ENCODE results near the gene CDK19.
"Not testable (repeated sequence)": the region's sequence is repeated elsewhere in the genome, so short reads cannot be mapped to it uniquely, and the experiment has no call there.

The CDK19 gene

DNA sequence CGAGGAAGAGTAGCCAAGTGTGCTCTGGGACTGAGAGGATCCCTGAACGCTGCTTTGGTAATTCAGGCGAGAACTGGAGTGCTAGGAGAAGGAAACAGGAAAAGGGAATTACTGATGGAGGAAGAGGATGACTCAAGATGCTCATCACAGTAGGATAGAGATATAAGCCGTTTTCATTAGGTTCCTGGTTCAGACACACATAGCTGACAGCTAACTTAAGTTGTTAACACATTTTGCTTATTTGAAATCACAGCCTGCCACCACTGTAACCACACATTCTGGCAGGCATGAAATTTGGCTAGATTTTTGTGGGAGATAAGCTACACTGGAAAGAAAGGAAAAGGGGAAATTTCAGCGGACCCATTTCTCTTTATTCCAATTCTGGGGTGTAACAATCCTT lies 200.7 kb downstream of the CDK19 start:
- TF ChIP-seq, protein P1, sequence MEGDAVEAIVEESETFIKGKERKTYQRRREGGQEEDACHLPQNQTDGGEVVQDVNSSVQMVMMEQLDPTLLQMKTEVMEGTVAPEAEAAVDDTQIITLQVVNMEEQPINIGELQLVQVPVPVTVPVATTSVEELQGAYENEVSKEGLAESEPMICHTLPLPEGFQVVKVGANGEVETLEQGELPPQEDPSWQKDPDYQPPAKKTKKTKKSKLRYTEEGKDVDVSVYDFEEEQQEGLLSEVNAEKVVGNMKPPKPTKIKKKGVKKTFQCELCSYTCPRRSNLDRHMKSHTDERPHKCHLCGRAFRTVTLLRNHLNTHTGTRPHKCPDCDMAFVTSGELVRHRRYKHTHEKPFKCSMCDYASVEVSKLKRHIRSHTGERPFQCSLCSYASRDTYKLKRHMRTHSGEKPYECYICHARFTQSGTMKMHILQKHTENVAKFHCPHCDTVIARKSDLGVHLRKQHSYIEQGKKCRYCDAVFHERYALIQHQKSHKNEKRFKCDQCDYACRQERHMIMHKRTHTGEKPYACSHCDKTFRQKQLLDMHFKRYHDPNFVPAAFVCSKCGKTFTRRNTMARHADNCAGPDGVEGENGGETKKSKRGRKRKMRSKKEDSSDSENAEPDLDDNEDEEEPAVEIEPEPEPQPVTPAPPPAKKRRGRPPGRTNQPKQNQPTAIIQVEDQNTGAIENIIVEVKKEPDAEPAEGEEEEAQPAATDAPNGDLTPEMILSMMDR (IDR thresholded peaks at IDR 0.05; ENCODE audit: insufficient read depth, low read depth, low read length, missing control alignments): no peak
- no peak overlapping the region for H3K4me3 ChIP-seq (ENCODE audit: low read depth, low read length)
- no peak for DNase-seq (ENCODE audit: low read depth)

DNA sequence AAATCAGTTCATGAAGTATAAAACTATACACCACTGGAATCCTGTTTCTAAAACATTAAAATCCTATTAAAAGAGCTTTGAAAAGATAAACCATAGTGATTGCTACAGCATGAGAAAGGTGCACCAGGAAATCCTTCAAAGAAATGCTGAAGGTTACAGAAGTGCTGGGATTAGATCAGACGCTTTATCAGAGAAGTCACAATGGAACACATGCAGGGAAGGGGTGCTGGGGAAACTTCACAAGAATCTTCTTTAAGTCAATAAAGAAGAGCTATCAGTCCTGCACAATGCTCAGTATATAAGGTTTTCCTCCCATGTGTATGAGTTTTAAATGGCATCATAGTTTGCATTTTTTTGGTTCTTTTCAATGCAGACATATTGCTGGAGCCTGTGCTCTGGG lies 201.2 kb downstream of the CDK19 start:
- TF ChIP-seq, protein P1 (IDR thresholded peaks at IDR 0.05; ENCODE audit: insufficient read depth, low read depth, low read length, missing control alignments): no peak
- no peak for DNase-seq (ENCODE audit: low read depth)
- no peak overlapping the region for H3K4me3 ChIP-seq (ENCODE audit: low read depth, low read length)

DNA sequence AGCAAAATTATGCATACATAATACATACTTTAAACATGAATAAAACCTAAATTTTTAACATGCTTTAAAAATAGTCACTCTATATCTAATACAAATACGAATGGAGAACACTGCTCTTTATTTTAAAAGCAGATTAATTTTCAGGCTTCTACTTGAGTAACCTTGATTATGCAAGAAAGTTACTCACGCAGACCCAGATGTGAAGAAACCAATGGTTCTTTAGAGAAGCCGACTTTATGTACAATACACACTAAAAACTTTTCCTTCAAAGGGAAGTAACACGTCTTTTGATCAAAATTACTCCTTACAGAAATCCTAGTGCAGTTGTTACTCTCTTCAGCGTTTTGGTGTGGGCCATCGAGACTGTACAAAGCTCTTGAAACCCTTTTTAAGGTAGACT lies 201.9 kb downstream of the CDK19 start:
- H3K4me3 ChIP-seq (ENCODE audit: low read depth, low read length): no peak overlapping the region
- no peak for DNase-seq (ENCODE audit: low read depth)
- TF ChIP-seq, protein P1 (IDR thresholded peaks at IDR 0.05; ENCODE audit: insufficient read depth, low read depth, low read length, missing control alignments): no peak

DNA sequence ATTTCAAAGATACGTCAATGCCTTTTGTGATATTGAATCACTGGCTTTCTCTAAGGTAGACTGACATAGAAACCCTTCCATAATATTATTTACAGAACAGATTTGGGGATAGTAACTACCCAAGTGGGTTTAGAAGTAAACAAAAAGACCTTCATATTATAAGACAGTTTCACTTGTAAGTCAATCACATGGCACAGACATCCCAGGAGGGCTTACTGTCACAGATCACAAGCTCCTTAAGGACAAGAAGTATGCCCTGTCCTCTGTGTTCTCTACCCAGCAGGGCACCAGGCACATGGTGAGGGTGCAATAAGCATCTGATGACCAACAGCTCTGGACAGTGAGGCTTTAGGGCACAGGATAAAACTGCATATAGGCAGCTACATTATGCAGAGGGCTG lies 203.0 kb downstream of the CDK19 start:
- no peak for DNase-seq (ENCODE audit: low read depth)
- TF ChIP-seq, protein P1 (IDR thresholded peaks at IDR 0.05; ENCODE audit: insufficient read depth, low read depth, low read length, missing control alignments): no peak
- H3K4me3 ChIP-seq (ENCODE audit: low read depth, low read length): no peak overlapping the region

DNA sequence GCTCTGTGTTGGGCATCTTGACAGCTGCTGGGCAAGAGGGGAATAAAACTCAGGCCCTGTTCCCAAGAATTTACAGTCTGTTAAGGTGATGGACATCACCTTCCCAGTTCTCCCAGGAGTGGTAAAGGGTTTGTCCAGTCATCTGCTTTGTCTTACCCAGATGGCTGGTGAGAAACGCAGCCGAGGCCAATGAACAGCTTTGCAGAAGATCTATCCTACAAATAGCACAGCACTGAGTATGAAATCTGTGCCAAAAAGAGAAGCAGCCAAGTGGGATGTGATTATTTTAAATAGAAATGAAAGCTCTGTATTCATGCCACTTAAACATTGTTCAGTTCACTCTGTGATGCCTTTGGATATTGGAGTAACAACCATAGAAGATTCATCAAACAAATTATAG lies 206.2 kb downstream of the CDK19 start:
- H3K4me3 ChIP-seq (ENCODE audit: low read depth, low read length): no peak overlapping the region
- DNase-seq (ENCODE audit: low read depth): no peak
- TF ChIP-seq, protein P1 (IDR thresholded peaks at IDR 0.05; ENCODE audit: insufficient read depth, low read depth, low read length, missing control alignments): no peak

DNA sequence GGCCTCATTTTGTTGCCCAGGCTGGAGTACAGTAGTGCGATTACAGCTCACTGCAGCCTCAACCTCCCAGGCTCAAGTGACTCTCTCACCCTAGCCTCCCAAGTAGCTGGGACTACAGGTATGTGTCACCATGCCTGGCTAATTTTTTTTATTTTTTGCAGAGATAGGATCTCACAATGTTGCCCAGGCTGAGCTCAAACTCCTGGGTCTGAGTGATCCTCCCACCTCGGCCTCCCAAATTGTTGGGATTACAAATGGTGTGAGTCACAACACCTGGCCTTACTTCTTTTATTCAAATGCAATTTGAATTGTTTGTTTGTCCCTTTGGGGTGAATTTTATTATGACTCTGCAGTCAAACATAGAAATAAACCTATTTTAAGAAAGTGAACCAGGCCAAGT lies 207.1 kb downstream of the CDK19 start:
- no peak for DNase-seq (ENCODE audit: low read depth)
- TF ChIP-seq, protein P1 (IDR thresholded peaks at IDR 0.05; ENCODE audit: insufficient read depth, low read depth, low read length, missing control alignments): no peak
- no peak overlapping the region for H3K4me3 ChIP-seq (ENCODE audit: low read depth, low read length)

DNA sequence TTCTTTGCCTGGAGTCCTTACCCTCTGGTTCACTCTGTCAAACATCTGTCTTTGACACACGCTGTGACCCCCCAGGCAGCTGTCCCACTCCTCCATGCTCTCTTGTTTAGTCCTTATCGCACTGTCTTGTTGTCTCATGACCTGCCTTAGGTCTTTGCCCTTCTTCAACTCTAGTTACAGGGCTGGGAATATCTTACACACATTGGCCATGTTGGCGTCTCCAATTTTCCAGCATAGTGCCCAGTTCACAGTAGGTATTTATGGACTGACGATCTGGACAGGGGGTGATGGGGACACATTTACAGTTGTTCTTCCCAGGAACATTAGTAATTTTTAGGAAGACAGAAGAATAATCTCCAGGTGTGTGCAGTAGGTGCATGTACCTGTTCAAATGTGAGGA lies 209.1 kb downstream of the CDK19 start:
- no peak for DNase-seq (ENCODE audit: low read depth)
- no peak overlapping the region for H3K4me3 ChIP-seq (ENCODE audit: low read depth, low read length)
- TF ChIP-seq, protein P1 (IDR thresholded peaks at IDR 0.05; ENCODE audit: insufficient read depth, low read depth, low read length, missing control alignments): no peak

DNA sequence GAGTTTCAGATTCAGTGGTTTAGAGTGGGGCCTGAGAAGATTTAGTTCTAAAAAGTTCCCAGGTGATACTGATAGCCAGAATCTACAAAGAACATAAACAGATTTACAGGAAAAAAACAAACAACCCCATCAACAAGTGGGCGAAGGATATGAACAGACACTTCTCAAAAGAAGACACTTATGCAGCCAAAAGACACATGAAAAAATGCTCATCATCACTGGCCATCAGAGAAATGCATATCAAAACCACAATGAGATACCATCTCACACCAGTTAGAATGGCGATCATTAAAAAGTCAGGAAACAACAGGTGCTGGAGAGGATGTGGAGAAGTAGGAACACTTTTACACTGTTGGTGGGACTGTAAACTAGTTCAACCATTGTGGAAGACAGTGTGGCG lies 214.6 kb downstream of the CDK19 start:
- DNase-seq (ENCODE audit: low read depth): not testable (repeated sequence)

More for the DNA sequence above, 214.6 kb downstream of the CDK19 start:
- H3K4me3 ChIP-seq (ENCODE audit: low read depth, low read length): not testable (repeated sequence)

Measured in GM12865 (cell line).